GM12878 (cell line): ENCODE measurements around the gene C15orf62.

Experiments
- ATF7 ChIP-seq: fragments of 450-650 bp; IDR thresholded peaks from 2 replicates; pipeline ENCODE4 v1.6.1; 2016; ENCODE audit warnings: low read depth, mild to moderate bottlenecking
- BHLHE40 ChIP-seq, 2 experiments: fragments of 450-650 bp in 1 of 2; IDR thresholded peaks; 2 replicates each; pipeline ENCODE4 v1.6.1; 2011 to 2017; ENCODE audit warnings: low read depth in 2 of 2, borderline replicate concordance in 1 of 2, improper control_type of control experiment in 1 of 2, low read length in 1 of 2, mild to moderate bottlenecking in 1 of 2
- EZH2 ChIP-seq: IDR thresholded peaks from 2 replicates; pipeline ENCODE4 v1.6.1; 2012; ENCODE audit warnings: low read depth, mild to moderate bottlenecking, control low read depth, inconsistent platforms, low read length, borderline replicate concordance; ENCODE audit not compliant: control insufficient read depth
- GABPA ChIP-seq: IDR thresholded peaks from 2 replicates; pipeline ENCODE4 v1.6.1; 2014; ENCODE audit warnings: antibody characterized with exemption, low read depth, mild to moderate bottlenecking, inconsistent platforms
- HDAC6 ChIP-seq: fragments of 200-600 bp; sonication (generic); IDR thresholded peaks from one replicate; pipeline ENCODE4 v1.8.0; 2017; ENCODE audit warnings: antibody characterized with exemption; ENCODE audit not compliant: unreplicated experiment
- KAT2A ChIP-seq: conservative IDR thresholded peaks from 2 replicates; pipeline ENCODE4 v1.6.1; 2011; ENCODE audit warnings: low read depth, low read length; ENCODE audit not compliant: control insufficient read depth
- POLR2A ChIP-seq: IDR thresholded peaks from 2 replicates; pipeline ENCODE4 v1.6.1; 2011; ENCODE audit warnings: low read depth, mild to moderate bottlenecking, low read length
- RBBP5 ChIP-seq: fragments of 200-600 bp; sonication (generic); conservative IDR thresholded peaks from 2 replicates; pipeline ENCODE4 v1.6.1; 2016
- RCOR1 ChIP-seq: conservative IDR thresholded peaks from 2 replicates; pipeline ENCODE4 v1.6.1; 2012; ENCODE audit warnings: low read depth, low read length, improper control_type of control experiment
- SP1 ChIP-seq: IDR thresholded peaks from one replicate; pipeline ENCODE4 v1.6.1; 2011; ENCODE audit warnings: low read depth, low read length
- YY1 ChIP-seq: IDR thresholded peaks from 2 replicates; pipeline ENCODE4 v1.6.1; 2011; ENCODE audit warnings: low read depth, mild to moderate bottlenecking, low read length
- ZNF274 ChIP-seq: IDR thresholded peaks from one replicate; pipeline ENCODE4 v1.8.0; 2011; ENCODE audit not compliant: insufficient read length, insufficient read depth
- TF ChIP-seq, protein P1 (sequence below), 3 experiments: IDR thresholded peaks in 2 of 3; conservative IDR thresholded peaks in 1 of 3; 2 replicates each; pipeline ENCODE4 v1.5.1; 2011; ENCODE audit warnings: low read depth in 3 of 3, low read length in 3 of 3, mild to moderate bottlenecking in 3 of 3, control low read depth in 2 of 3, moderate library complexity in 2 of 3, inconsistent platforms in 1 of 3, mixed read lengths in 1 of 3; ENCODE audit not compliant: control insufficient read depth in 2 of 3, insufficient read depth in 1 of 3; ENCODE audit errors: extremely low read depth in 1 of 3
- TF ChIP-seq, protein P2 (sequence below): IDR thresholded peaks from 2 replicates; pipeline ENCODE4 v1.6.1; 2012; ENCODE audit warnings: low read depth, low read length, improper control_type of control experiment

GRCh38 chr15:40768521-40769273 is 1.1 kb upstream of the C15orf62 start:
- TF ChIP-seq, protein P1, sequence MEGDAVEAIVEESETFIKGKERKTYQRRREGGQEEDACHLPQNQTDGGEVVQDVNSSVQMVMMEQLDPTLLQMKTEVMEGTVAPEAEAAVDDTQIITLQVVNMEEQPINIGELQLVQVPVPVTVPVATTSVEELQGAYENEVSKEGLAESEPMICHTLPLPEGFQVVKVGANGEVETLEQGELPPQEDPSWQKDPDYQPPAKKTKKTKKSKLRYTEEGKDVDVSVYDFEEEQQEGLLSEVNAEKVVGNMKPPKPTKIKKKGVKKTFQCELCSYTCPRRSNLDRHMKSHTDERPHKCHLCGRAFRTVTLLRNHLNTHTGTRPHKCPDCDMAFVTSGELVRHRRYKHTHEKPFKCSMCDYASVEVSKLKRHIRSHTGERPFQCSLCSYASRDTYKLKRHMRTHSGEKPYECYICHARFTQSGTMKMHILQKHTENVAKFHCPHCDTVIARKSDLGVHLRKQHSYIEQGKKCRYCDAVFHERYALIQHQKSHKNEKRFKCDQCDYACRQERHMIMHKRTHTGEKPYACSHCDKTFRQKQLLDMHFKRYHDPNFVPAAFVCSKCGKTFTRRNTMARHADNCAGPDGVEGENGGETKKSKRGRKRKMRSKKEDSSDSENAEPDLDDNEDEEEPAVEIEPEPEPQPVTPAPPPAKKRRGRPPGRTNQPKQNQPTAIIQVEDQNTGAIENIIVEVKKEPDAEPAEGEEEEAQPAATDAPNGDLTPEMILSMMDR (IDR thresholded peaks at IDR 0.05 in 2 of 3, conservative IDR thresholded peaks at IDR 0.05 in 1 of 3; ENCODE audit: control insufficient read depth in 2 of 3, extremely low read depth in 1 of 3, insufficient read depth in 1 of 3, low read depth in 3 of 3, low read length in 3 of 3) = no peak
- TF ChIP-seq RBBP5 = no peak
- TF ChIP-seq GABPA = no peak; the same call in 1 of the 2 replicates
- no peak for TF ChIP-seq ATF7
- no peak for TF ChIP-seq SP1
- no peak for TF ChIP-seq ZNF274
- TF ChIP-seq BHLHE40 (IDR thresholded peaks at IDR 0.05; ENCODE audit: borderline replicate concordance in 1 of 2, low read depth in 2 of 2, low read length in 1 of 2) = no peak
- no peak for TF ChIP-seq KAT2A
- TF ChIP-seq RCOR1 = no peak
- no peak for TF ChIP-seq EZH2
- TF ChIP-seq YY1 = no peak
- no peak for TF ChIP-seq HDAC6
- TF ChIP-seq POLR2A = no peak
- TF ChIP-seq, protein P2, sequence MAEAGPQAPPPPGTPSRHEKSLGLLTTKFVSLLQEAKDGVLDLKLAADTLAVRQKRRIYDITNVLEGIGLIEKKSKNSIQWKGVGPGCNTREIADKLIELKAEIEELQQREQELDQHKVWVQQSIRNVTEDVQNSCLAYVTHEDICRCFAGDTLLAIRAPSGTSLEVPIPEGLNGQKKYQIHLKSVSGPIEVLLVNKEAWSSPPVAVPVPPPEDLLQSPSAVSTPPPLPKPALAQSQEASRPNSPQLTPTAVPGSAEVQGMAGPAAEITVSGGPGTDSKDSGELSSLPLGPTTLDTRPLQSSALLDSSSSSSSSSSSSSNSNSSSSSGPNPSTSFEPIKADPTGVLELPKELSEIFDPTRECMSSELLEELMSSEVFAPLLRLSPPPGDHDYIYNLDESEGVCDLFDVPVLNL = no peak
